Nephron progenitor cell (in vitro differentiated cells): ENCODE data around the gene ENOX1.

Experiments used
- DNase-seq: peaks from one replicate; pipeline ENCODE4 v3.0.0; 2021
- H3K27ac Mint-ChIP-seq: 2 replicates; pipeline ENCODE4 v1.8.0; 2021; ENCODE audit warnings: mild to moderate bottlenecking, moderate library complexity, mixed read lengths
- H3K27me3 Mint-ChIP-seq: 2 replicates; pipeline ENCODE4 v1.8.0; 2021; ENCODE audit warnings: mild to moderate bottlenecking, low read depth, mixed read lengths; ENCODE audit not compliant: poor library complexity
- H3K36me3 Mint-ChIP-seq: 2 replicates; pipeline ENCODE4 v1.8.0; 2021; ENCODE audit warnings: low read depth, mixed read lengths
- H3K4me1 Mint-ChIP-seq: 2 replicates; pipeline ENCODE4 v1.8.0; 2021; ENCODE audit warnings: mixed read lengths
- H3K4me3 Mint-ChIP-seq: 2 replicates; pipeline ENCODE4 v1.8.0; 2021; ENCODE audit warnings: mild to moderate bottlenecking, moderate library complexity, mixed read lengths
- H3K9me3 Mint-ChIP-seq: 2 replicates; pipeline ENCODE4 v1.8.0; 2021; ENCODE audit warnings: mild to moderate bottlenecking, moderate library complexity, mixed read lengths
- TF ChIP-seq, protein P1 (sequence below): fragments of 200-600 bp; sonication (generic); IDR thresholded peaks from 2 replicates; pipeline ENCODE4 v1.5.0; 2021; ENCODE audit warnings: antibody characterized with exemption

Gene ENOX1

DNA sequence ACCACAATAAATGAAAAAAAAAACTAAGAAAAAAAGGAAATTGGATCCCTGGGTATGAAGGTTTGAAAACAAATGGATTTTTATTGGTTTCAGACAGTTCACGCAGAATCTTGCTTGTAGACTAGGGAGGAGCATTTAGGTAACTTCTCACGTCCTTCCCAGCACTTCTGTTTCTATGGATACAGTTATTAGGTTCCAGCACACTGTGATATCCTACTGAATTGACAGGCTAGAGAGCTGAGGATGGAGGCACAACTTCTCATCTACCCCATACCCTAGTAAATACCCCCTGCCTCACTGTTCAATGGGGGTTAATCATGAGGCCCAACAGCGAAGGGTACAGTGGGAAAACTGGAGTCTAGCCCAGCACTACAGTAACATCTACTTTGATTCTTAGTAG lies 304.1 kb downstream of the ENOX1 start:
- TF ChIP-seq, protein P1, sequence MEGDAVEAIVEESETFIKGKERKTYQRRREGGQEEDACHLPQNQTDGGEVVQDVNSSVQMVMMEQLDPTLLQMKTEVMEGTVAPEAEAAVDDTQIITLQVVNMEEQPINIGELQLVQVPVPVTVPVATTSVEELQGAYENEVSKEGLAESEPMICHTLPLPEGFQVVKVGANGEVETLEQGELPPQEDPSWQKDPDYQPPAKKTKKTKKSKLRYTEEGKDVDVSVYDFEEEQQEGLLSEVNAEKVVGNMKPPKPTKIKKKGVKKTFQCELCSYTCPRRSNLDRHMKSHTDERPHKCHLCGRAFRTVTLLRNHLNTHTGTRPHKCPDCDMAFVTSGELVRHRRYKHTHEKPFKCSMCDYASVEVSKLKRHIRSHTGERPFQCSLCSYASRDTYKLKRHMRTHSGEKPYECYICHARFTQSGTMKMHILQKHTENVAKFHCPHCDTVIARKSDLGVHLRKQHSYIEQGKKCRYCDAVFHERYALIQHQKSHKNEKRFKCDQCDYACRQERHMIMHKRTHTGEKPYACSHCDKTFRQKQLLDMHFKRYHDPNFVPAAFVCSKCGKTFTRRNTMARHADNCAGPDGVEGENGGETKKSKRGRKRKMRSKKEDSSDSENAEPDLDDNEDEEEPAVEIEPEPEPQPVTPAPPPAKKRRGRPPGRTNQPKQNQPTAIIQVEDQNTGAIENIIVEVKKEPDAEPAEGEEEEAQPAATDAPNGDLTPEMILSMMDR, result no peak
- H3K27ac Mint-ChIP-seq, result no peak overlapping the region
- no peaks in the 10 kb centered on the region for H3K9me3 Mint-ChIP-seq
- no peaks in the 10 kb centered on the region for H3K27me3 Mint-ChIP-seq
- no peak overlapping the region for H3K4me3 Mint-ChIP-seq
- H3K36me3 Mint-ChIP-seq, result no peaks in the 10 kb centered on the region
- no peaks in the 10 kb centered on the region for H3K4me1 Mint-ChIP-seq
- no peak for DNase-seq

DNA sequence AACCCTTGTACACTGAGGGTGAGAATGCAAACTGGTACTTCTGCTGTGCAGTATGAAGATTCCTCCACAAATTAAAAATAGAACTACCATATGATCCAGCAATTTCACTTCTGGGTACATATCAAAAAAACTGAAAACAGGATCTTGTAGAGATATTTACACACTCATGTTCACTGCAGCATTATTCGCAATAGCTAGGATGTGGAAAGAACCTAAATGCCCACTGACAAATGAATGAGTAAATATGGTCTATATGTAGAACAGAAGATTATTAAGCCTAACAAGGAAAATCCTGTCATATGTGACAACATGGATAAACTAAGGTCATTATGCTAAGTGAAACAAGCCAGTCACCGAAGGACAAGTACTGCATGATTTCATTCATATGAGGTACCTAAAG lies 304.7 kb downstream of the ENOX1 start:
- DNase-seq, result no peak
- H3K27me3 Mint-ChIP-seq, result no peaks in the 10 kb centered on the region
- H3K36me3 Mint-ChIP-seq, result no peaks in the 10 kb centered on the region

DNA sequence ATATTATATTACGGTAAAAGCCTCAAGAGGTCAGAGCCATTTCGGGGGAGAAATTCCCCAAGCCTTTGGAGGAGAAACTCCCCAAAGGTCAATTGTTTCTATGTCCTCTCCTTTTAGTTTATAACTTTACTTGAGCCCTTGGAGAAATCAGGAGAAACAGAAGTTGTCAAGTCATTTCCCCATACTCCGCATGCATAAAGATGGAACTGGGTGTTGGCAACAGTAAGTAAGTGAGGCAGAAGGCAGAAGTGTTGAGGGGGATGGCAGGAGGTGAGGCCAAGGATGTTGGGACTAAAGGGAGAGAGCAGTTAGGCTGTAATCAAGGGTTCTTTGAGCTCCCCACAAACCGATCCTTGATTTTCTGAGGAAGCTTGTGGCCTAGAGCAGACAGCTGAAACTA lies 307.9 kb downstream of the ENOX1 start:
- no peaks in the 10 kb centered on the region for H3K9me3 Mint-ChIP-seq
- H3K4me3 Mint-ChIP-seq, result no peak overlapping the region
- TF ChIP-seq, protein P1, result no peak
- no peaks in the 10 kb centered on the region for H3K4me1 Mint-ChIP-seq
- H3K27ac Mint-ChIP-seq, result no peak overlapping the region
- no peaks in the 10 kb centered on the region for H3K36me3 Mint-ChIP-seq
- H3K27me3 Mint-ChIP-seq, result no peaks in the 10 kb centered on the region
- DNase-seq, result no peak

More for the DNA sequence above, 304.7 kb downstream of the ENOX1 start:
- Mint-ChIP-seq H3K4me1 (no peaks in the 10 kb centered on the region), H3K4me3 (no peak overlapping the region), H3K9me3 (no peaks in the 10 kb centered on the region), H3K27ac (no peak overlapping the region)
- TF ChIP-seq, protein P1, result no peak

DNA sequence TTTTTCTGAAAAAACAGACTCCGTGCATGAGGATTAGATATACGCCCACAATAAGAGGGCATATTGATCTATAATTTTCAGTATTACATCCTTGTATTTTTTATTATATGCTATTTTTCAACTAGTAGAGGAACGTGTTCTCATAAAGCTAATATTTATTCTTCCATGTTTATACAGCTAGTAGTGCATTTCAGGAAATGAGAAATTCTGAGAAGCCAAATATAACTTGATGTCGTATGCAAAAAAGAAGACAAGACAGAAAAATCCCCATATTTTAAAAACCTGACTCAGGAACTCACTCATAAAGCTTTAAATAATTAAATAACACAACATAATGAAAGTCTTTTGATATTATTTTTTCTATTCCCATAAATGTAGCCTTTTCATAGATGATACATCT lies 308.6 kb downstream of the ENOX1 start:
- no peaks in the 10 kb centered on the region for H3K36me3 Mint-ChIP-seq

DNA sequence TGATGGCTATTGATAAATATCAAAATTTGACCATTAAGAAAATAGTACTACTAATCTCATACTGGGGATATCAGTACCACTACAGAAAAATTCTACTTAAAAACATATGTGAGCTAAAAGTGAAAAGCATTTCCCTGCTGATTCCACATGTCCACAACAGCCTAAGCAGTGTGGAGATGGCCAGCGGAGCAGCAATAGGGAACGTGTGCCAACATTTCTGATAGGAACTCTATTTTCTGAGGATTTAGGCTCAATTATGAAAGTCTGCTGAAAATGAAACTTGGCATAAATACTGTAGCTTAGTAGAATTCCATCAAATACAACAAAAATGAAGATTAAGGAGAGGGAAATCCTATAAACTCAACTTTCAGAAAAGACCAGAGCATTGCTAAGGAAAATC lies 311.6 kb downstream of the ENOX1 start:
- no peak for DNase-seq
- Mint-ChIP-seq H3K4me1 (no peaks in the 10 kb centered on the region), H3K27me3 (no peaks in the 10 kb centered on the region), H3K9me3 (no peaks in the 10 kb centered on the region), H3K4me3 (no peak overlapping the region), H3K27ac (no peak overlapping the region), H3K36me3 (no peaks in the 10 kb centered on the region)
- TF ChIP-seq, protein P1, result no peak

More for the DNA sequence above, 308.6 kb downstream of the ENOX1 start:
- Mint-ChIP-seq H3K4me3 (no peak overlapping the region), H3K4me1 (no peaks in the 10 kb centered on the region), H3K27ac (no peak overlapping the region), H3K9me3 (no peaks in the 10 kb centered on the region), H3K27me3 (no peaks in the 10 kb centered on the region)
- DNase-seq, result no peak
- TF ChIP-seq, protein P1, result no peak

DNA sequence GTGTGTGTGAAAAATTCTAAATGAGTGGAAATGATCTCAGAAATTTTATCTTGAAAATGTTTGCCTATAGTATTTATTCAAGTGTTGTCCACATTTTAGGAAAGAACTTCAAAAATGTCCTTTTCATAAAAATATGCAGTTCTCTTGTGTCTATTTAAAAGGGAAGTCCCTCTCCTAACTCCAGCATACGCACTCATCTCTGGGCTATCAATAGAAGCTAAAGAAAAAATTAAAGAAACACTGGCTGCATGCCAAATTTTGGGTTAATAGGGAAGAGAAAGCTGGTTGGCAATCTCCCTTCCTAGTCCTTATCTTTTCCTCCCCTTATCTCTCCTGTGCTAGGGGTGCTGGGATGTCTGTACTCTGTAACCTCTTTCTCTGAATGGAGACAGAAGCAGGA lies 313.3 kb downstream of the ENOX1 start:
- Mint-ChIP-seq H3K9me3 (no peaks in the 10 kb centered on the region), H3K4me3 (no peak overlapping the region), H3K27ac (no peak overlapping the region), H3K27me3 (no peaks in the 10 kb centered on the region), H3K36me3 (no peaks in the 10 kb centered on the region), H3K4me1 (no peaks in the 10 kb centered on the region)
- no peak for DNase-seq
- TF ChIP-seq, protein P1, result no peak
